Activated B cell treated with CpG ODN at 0.5 μM for 24 hours (primary cell): ENCODE measurements around the gene HACE1. TPM values are rescaled to one million over a fixed set of nuclear protein-coding genes. Genes with fewer than 3 reads are reported as not detected.

ENCODE experiments used
- ATAC-seq: fragments of 200-7000 bp; cut with Tn5 transposase; one replicate; pipeline ENCODE4 v1.10.0; 2021; ENCODE audit warnings: low read depth, mild to moderate bottlenecking, moderate library complexity
- CTCF ChIA-PET: fragments of 350-600 bp; sonication (Branson Sonifier 250); formaldehyde crosslinking; loops from one replicate; lab custom pipeline; 2021; ENCODE audit warnings: antibody characterized with exemption; lab: Charles Lee
- POLR2A ChIA-PET: fragments of 350-600 bp; sonication (Branson Sonifier 250); formaldehyde crosslinking; loops from one replicate; lab custom pipeline; 2021; ENCODE audit warnings: antibody characterized with exemption; lab: Charles Lee
- DNase-seq: peaks from one replicate; pipeline ENCODE4 v3.0.0; 2022
- H3K27ac Mint-ChIP-seq: one replicate; pipeline ENCODE4 v1.8.0; 2020; ENCODE audit warnings: mixed read lengths
- H3K27me3 Mint-ChIP-seq: one replicate; pipeline ENCODE4 v1.8.0; 2021; ENCODE audit warnings: mixed read lengths
- H3K36me3 Mint-ChIP-seq: one replicate; pipeline ENCODE4 v1.8.0; 2021; ENCODE audit warnings: low read depth, mixed read lengths
- H3K4me1 Mint-ChIP-seq: one replicate; pipeline ENCODE4 v1.8.0; 2021; ENCODE audit warnings: mixed read lengths
- H3K4me3 Mint-ChIP-seq: one replicate; pipeline ENCODE4 v1.8.0; 2020; ENCODE audit warnings: mild to moderate bottlenecking, mixed read lengths
- H3K9me3 Mint-ChIP-seq: one replicate; pipeline ENCODE4 v1.8.0; 2020; ENCODE audit warnings: mixed read lengths
- CTCF ChIP-seq: fragments of 200-600 bp; IDR thresholded peaks from one replicate; pipeline ENCODE4 v1.8.0; 2022; ENCODE audit warnings: antibody characterized with exemption, mild to moderate bottlenecking
- intact Hi-C: fragments of 100-400 bp; cut with micrococcal nuclease; formaldehyde crosslinking; loops from one replicate; pipeline ENCODE4 v1.15.1; 2024
- total RNA-seq: library from RNA; stranded (reverse); gene quantifications from 2 replicates; pipeline ENCODE4 v1.2.3, GENCODE V29; 2022

The HACE1 gene
- total RNA-seq, 1 donor from 2014 or later, result 7.1 TPM

GRCh38 chr6:104714796-104715195 lies 144.9 kb downstream of the HACE1 start:
- POLR2A ChIA-PET, result no interaction called here
- no peak overlapping the region for H3K4me3 Mint-ChIP-seq
- CTCF ChIA-PET, result no interaction called here
- TF ChIP-seq CTCF, result no peak
- DNase-seq (no peak), ATAC-seq (no peak)
- no peaks in the 10 kb centered on the region for H3K4me1 Mint-ChIP-seq
- intact Hi-C loops, result no loop called here
- no peaks in the 10 kb centered on the region for H3K9me3 Mint-ChIP-seq
- no peaks in the 10 kb centered on the region for H3K27me3 Mint-ChIP-seq
- H3K36me3 Mint-ChIP-seq, result no peaks in the 10 kb centered on the region
- H3K27ac Mint-ChIP-seq, result no peak overlapping the region

- DNase-seq (no peak), ATAC-seq (no peak)
- no peaks in the 10 kb centered on the region for H3K9me3 Mint-ChIP-seq
- ChIA-PET POLR2A (no interaction called here), CTCF (no interaction called here)
- intact Hi-C loops, result no loop called here
- H3K4me3 Mint-ChIP-seq, result no peak overlapping the region
- H3K27ac Mint-ChIP-seq, result no peak overlapping the region
- no peak for TF ChIP-seq CTCF
- H3K36me3 Mint-ChIP-seq, result no peaks in the 10 kb centered on the region
- no peaks in the 10 kb centered on the region for H3K27me3 Mint-ChIP-seq
- H3K4me1 Mint-ChIP-seq, result no peaks in the 10 kb centered on the region
Measured at GRCh38 chr6:104713982-104714381, 145.7 kb downstream of the HACE1 start.

- H3K4me3 Mint-ChIP-seq, result no peak overlapping the region
- no peak overlapping the region for H3K27ac Mint-ChIP-seq
- H3K27me3 Mint-ChIP-seq, result no peaks in the 10 kb centered on the region
- CTCF ChIA-PET, result no interaction called here
- H3K4me1 Mint-ChIP-seq, result no peaks in the 10 kb centered on the region
- H3K36me3 Mint-ChIP-seq, result no peaks in the 10 kb centered on the region
- no peaks in the 10 kb centered on the region for H3K9me3 Mint-ChIP-seq
- intact Hi-C loops, result no loop called here
- DNase-seq, result no peak
- TF ChIP-seq CTCF, result no peak
- no peak for ATAC-seq
- POLR2A ChIA-PET, result no interaction called here
Measured at GRCh38 chr6:104711371-104711770, 148.3 kb downstream of the HACE1 start.

- H3K4me1 Mint-ChIP-seq, result no peaks in the 10 kb centered on the region
- no peak for TF ChIP-seq CTCF
- no peaks in the 10 kb centered on the region for H3K36me3 Mint-ChIP-seq
- H3K27me3 Mint-ChIP-seq, result no peaks in the 10 kb centered on the region
- ChIA-PET POLR2A (no interaction called here), CTCF (no interaction called here)
- no peak overlapping the region for H3K27ac Mint-ChIP-seq
- no peaks in the 10 kb centered on the region for H3K9me3 Mint-ChIP-seq
- ATAC-seq (no peak), DNase-seq (no peak)
- H3K4me3 Mint-ChIP-seq, result no peak overlapping the region
- intact Hi-C loops, result no loop called here
Measured at GRCh38 chr6:104710543-104711335, 149.0 kb downstream of the HACE1 start.

GRCh38 chr6:104705916-104706442 lies 153.7 kb downstream of the HACE1 start:
- no peak for ATAC-seq
- Mint-ChIP-seq H3K36me3 (no peaks in the 10 kb centered on the region), H3K27me3 (no peaks in the 10 kb centered on the region), H3K4me3 (no peak overlapping the region), H3K27ac (no peak overlapping the region), H3K9me3 (no peaks in the 10 kb centered on the region), H3K4me1 (peaks cover 7% of the 10 kb centered on the region)
- TF ChIP-seq CTCF, result no peak
- POLR2A ChIA-PET, result no interaction called here
- intact Hi-C loops, result no loop called here
- CTCF ChIA-PET, result no interaction called here
- no peak for DNase-seq
